RWPE2 (cell line): Measurements from ENCODE around the gene C1orf87.

Experiments
- ATAC-seq: fragments of 200-7000 bp; cut with Tn5 transposase; 3 replicates; pipeline ENCODE4 v1.9.1; 2021; ENCODE audit warnings: low read depth
- DNase-seq: peaks from one replicate; pipeline ENCODE4 v3.0.0-alpha.2; 2020; ENCODE audit warnings: low spot score
- H3K27ac ChIP-seq: fragments of 450-650 bp; 2 replicates; pipeline ENCODE4 v1.5.1; 2017; ENCODE audit warnings: mild to moderate bottlenecking; ENCODE audit not compliant: poor library complexity, severe bottlenecking
- H3K27me3 ChIP-seq: fragments of 250-450 bp; sonication (Bioruptor Pico); 2 replicates; pipeline ENCODE4 v1.5.1; 2021; ENCODE audit warnings: mild to moderate bottlenecking, moderate library complexity; ENCODE audit not compliant: insufficient read depth, poor library complexity, severe bottlenecking
- H3K36me3 ChIP-seq: fragments of 250-450 bp; sonication (Bioruptor Pico); 2 replicates; pipeline ENCODE4 v1.5.1; 2020; ENCODE audit warnings: low read depth, mild to moderate bottlenecking, moderate library complexity
- H3K4me1 ChIP-seq: fragments of 250-450 bp; sonication (Bioruptor Pico); 2 replicates; pipeline ENCODE4 v1.5.1; 2021; ENCODE audit warnings: mild to moderate bottlenecking, moderate library complexity; ENCODE audit not compliant: insufficient read depth, poor library complexity, severe bottlenecking
- H3K4me3 ChIP-seq: fragments of 250-450 bp; sonication (Bioruptor Pico); 2 replicates; pipeline ENCODE4 v1.5.1; 2021; ENCODE audit warnings: mild to moderate bottlenecking, moderate library complexity; ENCODE audit not compliant: severe bottlenecking
- H3K9me3 ChIP-seq: fragments of 250-450 bp; sonication (Bioruptor Pico); 2 replicates; pipeline ENCODE4 v1.5.1; 2021; ENCODE audit warnings: mild to moderate bottlenecking, moderate library complexity; ENCODE audit not compliant: severe bottlenecking
- TF ChIP-seq, protein P1 (sequence below): fragments of 450-650 bp; IDR thresholded peaks from one replicate; pipeline ENCODE4 v1.5.1; 2017; ENCODE audit warnings: mild to moderate bottlenecking, moderate library complexity; ENCODE audit not compliant: poor library complexity, severe bottlenecking

Gene C1orf87

DNA sequence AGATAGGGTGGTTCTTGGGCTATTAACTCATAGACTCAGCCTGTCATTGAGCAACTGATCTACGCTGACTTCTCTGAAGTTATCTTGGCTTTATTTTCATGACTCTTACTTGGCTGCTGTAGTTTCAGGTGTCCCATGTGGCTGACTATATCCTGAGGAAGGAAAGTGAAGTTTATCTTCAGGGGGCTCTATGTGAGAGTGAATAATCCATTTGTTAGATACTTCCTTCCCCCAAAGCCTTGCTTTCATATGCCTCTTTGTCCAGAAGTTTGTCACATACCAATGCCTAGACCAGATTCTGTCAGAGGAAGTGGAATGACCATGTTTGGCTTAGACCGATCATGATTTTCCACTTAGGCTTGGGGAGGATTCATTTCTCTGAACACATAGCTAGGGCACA lies 27.9 kb upstream of the C1orf87 start:
- H3K36me3 ChIP-seq: no peaks in the 10 kb centered on the region
- H3K9me3 ChIP-seq: no peaks in the 10 kb centered on the region
- TF ChIP-seq, protein P1, sequence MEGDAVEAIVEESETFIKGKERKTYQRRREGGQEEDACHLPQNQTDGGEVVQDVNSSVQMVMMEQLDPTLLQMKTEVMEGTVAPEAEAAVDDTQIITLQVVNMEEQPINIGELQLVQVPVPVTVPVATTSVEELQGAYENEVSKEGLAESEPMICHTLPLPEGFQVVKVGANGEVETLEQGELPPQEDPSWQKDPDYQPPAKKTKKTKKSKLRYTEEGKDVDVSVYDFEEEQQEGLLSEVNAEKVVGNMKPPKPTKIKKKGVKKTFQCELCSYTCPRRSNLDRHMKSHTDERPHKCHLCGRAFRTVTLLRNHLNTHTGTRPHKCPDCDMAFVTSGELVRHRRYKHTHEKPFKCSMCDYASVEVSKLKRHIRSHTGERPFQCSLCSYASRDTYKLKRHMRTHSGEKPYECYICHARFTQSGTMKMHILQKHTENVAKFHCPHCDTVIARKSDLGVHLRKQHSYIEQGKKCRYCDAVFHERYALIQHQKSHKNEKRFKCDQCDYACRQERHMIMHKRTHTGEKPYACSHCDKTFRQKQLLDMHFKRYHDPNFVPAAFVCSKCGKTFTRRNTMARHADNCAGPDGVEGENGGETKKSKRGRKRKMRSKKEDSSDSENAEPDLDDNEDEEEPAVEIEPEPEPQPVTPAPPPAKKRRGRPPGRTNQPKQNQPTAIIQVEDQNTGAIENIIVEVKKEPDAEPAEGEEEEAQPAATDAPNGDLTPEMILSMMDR: no peak
- ATAC-seq: no peak
- DNase-seq: no peak
- H3K4me3 ChIP-seq: no peak overlapping the region
- H3K4me1 ChIP-seq: no peaks in the 10 kb centered on the region
- H3K27ac ChIP-seq: no peak overlapping the region
- H3K27me3 ChIP-seq: no peaks in the 10 kb centered on the region

DNA sequence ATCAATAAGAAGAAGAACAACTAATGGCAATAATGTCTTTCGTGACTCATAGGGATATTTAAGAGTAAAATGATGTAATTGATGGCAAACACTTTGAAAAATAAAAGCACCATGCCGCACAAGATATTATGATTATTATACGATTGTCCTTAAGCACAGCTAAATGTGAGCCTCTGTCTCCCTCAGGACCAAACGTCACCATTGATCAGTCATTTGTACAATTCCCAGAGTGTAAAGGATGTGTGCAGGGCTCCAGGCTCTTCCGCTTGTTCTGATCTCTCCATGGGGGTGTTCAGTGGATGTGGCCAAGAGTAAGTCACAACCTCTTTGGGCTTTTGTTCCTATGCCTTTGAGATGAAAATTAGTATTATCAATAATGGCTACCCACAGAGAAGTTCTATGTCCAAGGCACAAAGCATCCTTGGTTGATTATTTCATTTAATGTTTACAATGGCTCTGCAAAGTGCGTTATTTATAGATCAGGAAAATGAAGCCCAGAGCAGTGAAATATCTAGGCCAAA lies 17.7 kb upstream of the C1orf87 start:
- TF ChIP-seq, protein P1: no peak
- DNase-seq (no peak), ATAC-seq (no peak)
- no peaks in the 10 kb centered on the region for H3K36me3 ChIP-seq
- no peaks in the 10 kb centered on the region for H3K4me1 ChIP-seq
- H3K9me3 ChIP-seq: no peaks in the 10 kb centered on the region
- H3K4me3 ChIP-seq: no peak overlapping the region
- no peaks in the 10 kb centered on the region for H3K27me3 ChIP-seq
- H3K27ac ChIP-seq: no peak overlapping the region

DNA sequence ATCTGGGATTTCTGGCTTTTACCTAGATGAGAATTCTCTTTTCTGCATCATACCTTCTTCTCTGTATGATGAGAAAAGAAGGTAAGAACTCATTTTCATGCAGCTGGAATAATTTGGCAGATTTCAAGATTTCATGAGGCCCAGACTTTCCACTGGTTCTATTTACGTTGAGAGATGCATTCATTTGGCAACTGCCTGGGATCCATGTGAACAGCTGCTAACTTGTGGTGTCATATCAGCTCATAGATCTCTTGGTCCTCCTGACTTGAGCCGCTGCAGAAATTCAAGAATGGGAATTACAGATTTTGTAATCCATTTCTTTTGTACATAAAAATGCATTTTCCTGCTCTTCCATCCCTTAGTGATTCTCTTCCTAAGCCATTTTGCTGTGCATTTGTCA lies 17.1 kb upstream of the C1orf87 start:
- no peak overlapping the region for H3K4me3 ChIP-seq
- H3K4me1 ChIP-seq: no peaks in the 10 kb centered on the region
- ATAC-seq: no peak
- TF ChIP-seq, protein P1: no peak
- no peaks in the 10 kb centered on the region for H3K9me3 ChIP-seq
- no peak for DNase-seq
- no peaks in the 10 kb centered on the region for H3K27me3 ChIP-seq
- no peaks in the 10 kb centered on the region for H3K36me3 ChIP-seq
- no peak overlapping the region for H3K27ac ChIP-seq

DNA sequence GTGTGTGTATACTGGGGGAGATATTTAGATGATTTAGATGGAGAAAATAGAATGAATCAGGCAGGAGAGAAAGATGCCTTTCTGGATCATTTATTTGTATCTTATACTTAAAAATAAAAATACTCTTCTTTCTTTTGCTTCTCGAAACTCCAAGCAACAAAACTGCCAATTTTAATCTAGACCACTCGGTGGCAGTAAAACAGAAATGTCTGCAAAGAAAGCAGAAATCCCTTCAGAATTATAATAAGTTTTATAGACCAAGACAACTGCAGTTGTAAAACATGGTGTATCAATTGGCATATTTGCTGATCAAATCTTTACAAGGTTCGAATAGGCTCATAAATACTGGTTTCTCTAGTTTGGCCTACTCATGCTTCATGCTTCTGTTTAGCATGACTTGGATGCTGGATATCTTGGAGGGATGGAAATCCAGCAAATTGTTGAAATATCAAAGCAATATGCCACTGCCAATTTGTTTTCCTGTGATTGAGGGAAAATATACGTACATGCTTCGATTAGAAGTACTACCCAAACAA lies 15.1 kb upstream of the C1orf87 start:
- Histone ChIP-seq H3K4me1 (no peaks in the 10 kb centered on the region), H3K27me3 (no peaks in the 10 kb centered on the region), H3K36me3 (no peaks in the 10 kb centered on the region), H3K4me3 (no peak overlapping the region), H3K9me3 (no peaks in the 10 kb centered on the region), H3K27ac (no peak overlapping the region)
- TF ChIP-seq, protein P1: peak; percentile 38
- no peak for DNase-seq
- ATAC-seq: no peak

DNA sequence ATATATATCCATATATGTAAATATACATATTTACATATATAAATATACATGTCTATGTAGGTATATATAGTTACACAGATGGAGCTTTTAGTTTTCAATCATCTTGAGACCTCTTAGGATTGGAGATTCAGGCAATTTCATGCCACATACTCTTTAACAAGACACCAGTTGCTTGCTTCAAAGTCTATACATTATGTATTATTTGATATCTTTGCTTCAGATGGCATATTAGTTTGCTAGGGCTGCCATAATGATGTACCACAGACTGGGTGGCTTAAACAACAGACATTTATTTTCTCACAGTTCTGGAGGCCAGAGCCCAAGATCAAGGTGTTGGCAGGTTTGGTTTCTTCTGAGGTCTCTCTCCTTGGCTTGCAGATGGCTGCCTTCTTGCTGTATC lies 14.1 kb upstream of the C1orf87 start:
- Histone ChIP-seq H3K4me1 (no peaks in the 10 kb centered on the region), H3K4me3 (no peak overlapping the region), H3K27me3 (no peaks in the 10 kb centered on the region), H3K27ac (no peak overlapping the region), H3K9me3 (no peaks in the 10 kb centered on the region), H3K36me3 (no peaks in the 10 kb centered on the region)
- DNase-seq (no peak), ATAC-seq (no peak)
- TF ChIP-seq, protein P1: no peak
